Eye (tissue), 1 donor: Measurements from ENCODE around the gene CMC4.

Experiments
- DNase-seq: peaks from one replicate; pipeline ENCODE4 v3.0.0-alpha.2; 2015

CMC4 gene

GRCh38 chrX:155070975-155071693 is at the start of gene CMC4, which contains the start of the genes BRCC3 and MTCP1:
Gene CMC4 (minus strand): TSS chrX:155071136. CDS start chrX:155064023, 7,113 bp downstream.
Gene BRCC3 (plus strand): TSS chrX:155071508. CDS start chrX:155071528, 20 bp downstream.
Gene MTCP1 (minus strand): TSS chrX:155071136. CDS start chrX:155066010, 5,126 bp downstream.
- DNase-seq, result peak; percentile 85

- no peak for DNase-seq
Observed at GRCh38 chrX:155115174-155115819, 44.4 kb upstream of the CMC4 start.

GRCh38 chrX:155113097-155113496 is 42.2 kb upstream of the CMC4 start:
- DNase-seq, result no peak

- no peak for DNase-seq
Observed at GRCh38 chrX:155112171-155112570, 41.2 kb upstream of the CMC4 start.

GRCh38 chrX:155108427-155108826 is 37.5 kb upstream of the CMC4 start:
- no peak for DNase-seq

GRCh38 chrX:155105919-155106318 is 35.0 kb upstream of the CMC4 start:
- DNase-seq, result no peak

GRCh38 chrX:155094468-155095061 is 23.6 kb upstream of the CMC4 start:
- peak; percentile 25 for DNase-seq

- DNase-seq, result no peak
Observed at GRCh38 chrX:155086961-155087735, 16.2 kb upstream of the CMC4 start.

GRCh38 chrX:155086202-155086840 is 15.4 kb upstream of the CMC4 start:
- peak; percentile 18 for DNase-seq

GRCh38 chrX:155071694-155072280 is 851 bp upstream of the CMC4 start:
- DNase-seq, result no peak

GRCh38 chrX:155070663-155070974 is 317 bp downstream of the CMC4 start:
- DNase-seq, result no peak

GRCh38 chrX:155070038-155070437 is 898 bp downstream of the CMC4 start:
- peak; percentile 12 for DNase-seq

- no peak for DNase-seq
Observed at GRCh38 chrX:155069414-155069813, 1.5 kb downstream of the CMC4 start.

- no peak for DNase-seq
Observed at GRCh38 chrX:155068165-155068564, 2.8 kb downstream of the CMC4 start.

GRCh38 chrX:155065035-155065734 is 5.8 kb downstream of the CMC4 start:
- no peak for DNase-seq

GRCh38 chrX:155061760-155062159 is 9.2 kb downstream of the CMC4 start:
- DNase-seq, result no peak

- DNase-seq, result peak; percentile 83
Observed at GRCh38 chrX:155056877-155057792, 13.8 kb downstream of the CMC4 start.

- DNase-seq, result no peak
Observed at GRCh38 chrX:155056471-155056870, 14.5 kb downstream of the CMC4 start.

GRCh38 chrX:155055494-155055893 is 15.4 kb downstream of the CMC4 start:
- DNase-seq, result no peak

- no peak for DNase-seq
Observed at GRCh38 chrX:155054255-155054654, 16.7 kb downstream of the CMC4 start.

GRCh38 chrX:155053656-155054055 is 17.3 kb downstream of the CMC4 start:
- no peak for DNase-seq
